GM19099 (cell line): ENCODE data around the gene IL19.

Experiments
- POLR2A ChIP-seq: IDR thresholded peaks from 3 replicates; pipeline ENCODE4 v1.6.1; 2011; ENCODE audit warnings: low read depth; ENCODE audit not compliant: insufficient read length; ENCODE audit errors: extremely low read depth

Gene IL19

GRCh38 chr1:206829282-206829681 is 58.7 kb downstream of the IL19 start:
- TF ChIP-seq POLR2A, result no peak

GRCh38 chr1:206829875-206830274 is 59.3 kb downstream of the IL19 start:
- TF ChIP-seq POLR2A, result no peak

GRCh38 chr1:206831650-206832049 is 61.1 kb downstream of the IL19 start:
- no peak for TF ChIP-seq POLR2A

GRCh38 chr1:206832352-206832880 is 61.8 kb downstream of the IL19 start:
- TF ChIP-seq POLR2A, result no peak

- no peak for TF ChIP-seq POLR2A
These were observed 62.6 kb downstream of the IL19 start for GRCh38 chr1:206833106-206833680.

- TF ChIP-seq POLR2A, result no peak
These were observed 63.2 kb downstream of the IL19 start for GRCh38 chr1:206833801-206834200.

- no peak for TF ChIP-seq POLR2A
These were observed 63.6 kb downstream of the IL19 start for GRCh38 chr1:206834217-206834616.

GRCh38 chr1:206834711-206835110 is 64.1 kb downstream of the IL19 start:
- TF ChIP-seq POLR2A, result no peak

GRCh38 chr1:206835186-206835585 is 64.6 kb downstream of the IL19 start:
- no peak for TF ChIP-seq POLR2A

- TF ChIP-seq POLR2A, result no peak
These were observed 65.5 kb downstream of the IL19 start for GRCh38 chr1:206836111-206836510.

GRCh38 chr1:206839006-206839560 is 68.5 kb downstream of the IL19 start:
- TF ChIP-seq POLR2A, result no peak

- TF ChIP-seq POLR2A, result no peak
These were observed 69.3 kb downstream of the IL19 start for GRCh38 chr1:206839857-206840256.

GRCh38 chr1:206841609-206842323 is 71.2 kb downstream of the IL19 start:
- TF ChIP-seq POLR2A, result no peak

- TF ChIP-seq POLR2A, result no peak
These were observed 72.3 kb downstream of the IL19 start for GRCh38 chr1:206842854-206843253.

- TF ChIP-seq POLR2A, result no peak
These were observed 73.1 kb downstream of the IL19 start for GRCh38 chr1:206843626-206844025.

GRCh38 chr1:206846487-206846886 is 75.9 kb downstream of the IL19 start:
- TF ChIP-seq POLR2A, result no peak
